Upper lobe of left lung (tissue), 6 donors: Measurements from ENCODE around the gene ARHGEF26. TPM values are rescaled to one million over a fixed set of nuclear protein-coding genes. Genes with fewer than 3 reads are reported as not detected.

ENCODE experiments used
- ATAC-seq, 2 donors: fragments of 200-7000 bp; cut with Tn5 transposase; one replicate each; pipeline ENCODE4 v1.9.1; 2022; ENCODE audit warnings: mild to moderate bottlenecking in 2 of 2, moderate library complexity in 2 of 2; ENCODE audit not compliant: low FRiP score in 2 of 2
- DNase-seq, 2 donors: peaks; one replicate each; pipeline ENCODE4 v3.0.0-alpha.2; 2019 to 2020
- H3K27ac ChIP-seq, 4 donors: fragments of 200-600 bp; sonication (generic); one replicate each; pipeline ENCODE4 v1.5.1; 2016 to 2019
- H3K27me3 ChIP-seq, 4 donors: fragments of 200-600 bp; sonication (generic); one replicate each; pipeline ENCODE4 v1.5.1; 2017 to 2019
- H3K36me3 ChIP-seq, 4 donors: fragments of 200-600 bp; sonication (generic); one replicate each; pipeline ENCODE4 v1.5.1; 2016 to 2019
- H3K4me1 ChIP-seq, 4 donors: fragments of 200-600 bp; sonication (generic); one replicate each; pipeline ENCODE4 v1.5.1; 2018 to 2019
- H3K4me3 ChIP-seq, 4 donors: fragments of 200-600 bp; sonication (generic); one replicate each; pipeline ENCODE4 v1.5.1; 2017 to 2019; ENCODE audit warnings: mild to moderate bottlenecking in 2 of 4, moderate library complexity in 1 of 4
- H3K9me3 ChIP-seq, 4 donors: fragments of 200-600 bp; sonication (generic); one replicate each; pipeline ENCODE4 v1.5.1; 2018 to 2019
- CTCF ChIP-seq, 6 experiments: fragments of 450-650 bp in 4 of 6; fragments of 200-600 bp in 2 of 6; sonication (generic) in 2 of 6; IDR thresholded peaks; one replicate each; pipeline ENCODE4 v1.5.1; 2016 to 2019; ENCODE audit warnings: antibody characterized with exemption in 6 of 6
- EP300 ChIP-seq, 4 donors: sonication (generic); formaldehyde crosslinking; IDR thresholded peaks; one replicate each; pipeline ENCODE4 v1.5.1; 2017; ENCODE audit warnings: antibody characterized with exemption in 4 of 4, control low read depth in 2 of 4
- POLR2A ChIP-seq, 4 donors: fragments of 450-650 bp; IDR thresholded peaks; one replicate each; pipeline ENCODE4 v1.5.1; 2016 to 2017; ENCODE audit warnings: antibody characterized with exemption in 4 of 4, mild to moderate bottlenecking in 2 of 4
- POLR2AphosphoS5 ChIP-seq, 2 donors: sonication (generic); formaldehyde crosslinking; IDR thresholded peaks; one replicate each; pipeline ENCODE4 v1.5.1; 2017; ENCODE audit warnings: antibody characterized with exemption in 2 of 2
- WGBS, 2 donors: methylation state at CpG; one replicate each; pipeline ENCODE4 v1.1.5; 2017 to 2018; 5-methylcytosine and 5-hydroxymethylcytosine counted together
- total RNA-seq, 6 donors: library from RNA; depleted of rRNA in 4 of 6; stranded (reverse); fragments of >200 nt in 4 of 6; gene quantifications; one replicate each; pipeline versions ENCODE4 v1.1.0 to v1.2.1, GENCODE V29; 2016 to 2021
- donor health status: DM: no; HTN: no; CAD: no; lungs with moderate emphysema.
- donor health status: DM: no; HTN: yes; CAD: no; lungs with severe emphysema.

Gene ARHGEF26
- total RNA-seq, 6 donors from 2014 or later: 49.3 to 110 (median 90.9) TPM

GRCh38 chr3:154102225-154102624 is 19.0 kb upstream of the ARHGEF26 start:
- Histone ChIP-seq H3K9me3 (no peaks in the 10 kb centered on the region), H3K36me3 (no peaks in the 10 kb centered on the region), H3K4me1 (no peaks in the 10 kb centered on the region), H3K27ac (no peak overlapping the region), H3K4me3 (no peak overlapping the region), H3K27me3 (no peaks in the 10 kb centered on the region)
- TF ChIP-seq POLR2A (IDR thresholded peaks at IDR 0.05): no peak
- TF ChIP-seq EP300 (IDR thresholded peaks at IDR 0.05): no peak
- TF ChIP-seq CTCF (IDR thresholded peaks at IDR 0.05): no peak
- TF ChIP-seq POLR2AphosphoS5 (IDR thresholded peaks at IDR 0.05): no peak
- no peak for DNase-seq
- no peak for ATAC-seq
- WGBS, 2 donors: 95 to 100% methylated on average over 1 of the region's 1 CpG

GRCh38 chr3:154105218-154105975 is 15.8 kb upstream of the ARHGEF26 start:
- H3K27ac ChIP-seq: peak overlapping the region in 2 of 4 donors; percentile 4 to 21

GRCh38 chr3:154111365-154111935 is 9.7 kb upstream of the ARHGEF26 start:
- Histone ChIP-seq H3K27ac (no peak overlapping the region), H3K4me3 (no peak overlapping the region), H3K9me3 (no peaks in the 10 kb centered on the region), H3K27me3 (no peaks in the 10 kb centered on the region), H3K36me3 (no peaks in the 10 kb centered on the region), H3K4me1 (peaks cover 0 to 4% (median 0%) of the 10 kb centered on the region in 4 donors)
- DNase-seq (no peak), ATAC-seq (no peak)
- WGBS, 2 donors: 62 to 75% methylated on average over 4 of the region's 4 CpGs
- TF ChIP-seq POLR2AphosphoS5 (IDR thresholded peaks at IDR 0.05) (no peak), EP300 (IDR thresholded peaks at IDR 0.05) (no peak), POLR2A (IDR thresholded peaks at IDR 0.05) (no peak), CTCF (IDR thresholded peaks at IDR 0.05) (no peak)

More at GRCh38 chr3:154105218-154105975, 15.8 kb upstream of the ARHGEF26 start:
- peak in 1 of 2 donors; percentile 85 for DNase-seq
- Histone ChIP-seq H3K9me3 (no peaks in the 10 kb centered on the region), H3K36me3 (no peaks in the 10 kb centered on the region), H3K4me1 (no peaks in the 10 kb centered on the region), H3K27me3 (no peaks in the 10 kb centered on the region), H3K4me3 (no peak overlapping the region)
- no peak for TF ChIP-seq EP300 (IDR thresholded peaks at IDR 0.05)
- peak in 1 of 4 donors; percentile 10 for TF ChIP-seq POLR2A (IDR thresholded peaks at IDR 0.05)
- ATAC-seq: peak; percentile 43 to 87
- WGBS, 2 donors: 53 to 62% methylated on average over 4 of the region's 4 CpGs

- H3K27me3 ChIP-seq: no peaks in the 10 kb centered on the region
- no peak for DNase-seq
- 53 to 60% methylated on average over 3 of the region's 3 CpGs for WGBS, 2 donors
- no peaks in the 10 kb centered on the region for H3K36me3 ChIP-seq
- ATAC-seq: no peak
- no peak overlapping the region for H3K4me3 ChIP-seq
- TF ChIP-seq CTCF (IDR thresholded peaks at IDR 0.05): no peak
- TF ChIP-seq POLR2A (IDR thresholded peaks at IDR 0.05): no peak
- no peak for TF ChIP-seq EP300 (IDR thresholded peaks at IDR 0.05)
- TF ChIP-seq POLR2AphosphoS5 (IDR thresholded peaks at IDR 0.05): no peak
- H3K27ac ChIP-seq: peak overlapping the region in 1 of 4 donors; percentile 10
- peaks cover 0 to 4% (median 0%) of the 10 kb centered on the region in 4 donors for H3K4me1 ChIP-seq
- H3K9me3 ChIP-seq: no peaks in the 10 kb centered on the region
These were observed 8.9 kb upstream of the ARHGEF26 start for GRCh38 chr3:154112146-154112852.

- Histone ChIP-seq H3K9me3 (no peaks in the 10 kb centered on the region), H3K27ac (no peak overlapping the region), H3K27me3 (no peaks in the 10 kb centered on the region), H3K36me3 (no peaks in the 10 kb centered on the region), H3K4me1 (peaks cover 0 to 4% (median 0%) of the 10 kb centered on the region in 4 donors), H3K4me3 (no peak overlapping the region)
- WGBS, 2 donors: 68 to 74% methylated on average over 5 of the region's 5 CpGs
- TF ChIP-seq EP300 (IDR thresholded peaks at IDR 0.05): no peak
- TF ChIP-seq CTCF (IDR thresholded peaks at IDR 0.05): no peak
- TF ChIP-seq POLR2AphosphoS5 (IDR thresholded peaks at IDR 0.05): no peak
- no peak for TF ChIP-seq POLR2A (IDR thresholded peaks at IDR 0.05)
- DNase-seq (no peak), ATAC-seq (no peak)
These were observed 7.6 kb upstream of the ARHGEF26 start for GRCh38 chr3:154113609-154114008.
